OCI-M2 (cell line): Measurements from ENCODE around the gene CXCR3.
"Not testable (repeated sequence)": the region's sequence is repeated elsewhere in the genome, so short reads cannot be mapped to it uniquely, and the experiment has no call there.

ENCODE experiments used
- DNase-seq: peaks from one replicate; lab custom pipeline; 2025; ENCODE audit not compliant: unreplicated experiment; lab: John Stamatoyannopoulos, UW

The CXCR3 gene

DNA sequence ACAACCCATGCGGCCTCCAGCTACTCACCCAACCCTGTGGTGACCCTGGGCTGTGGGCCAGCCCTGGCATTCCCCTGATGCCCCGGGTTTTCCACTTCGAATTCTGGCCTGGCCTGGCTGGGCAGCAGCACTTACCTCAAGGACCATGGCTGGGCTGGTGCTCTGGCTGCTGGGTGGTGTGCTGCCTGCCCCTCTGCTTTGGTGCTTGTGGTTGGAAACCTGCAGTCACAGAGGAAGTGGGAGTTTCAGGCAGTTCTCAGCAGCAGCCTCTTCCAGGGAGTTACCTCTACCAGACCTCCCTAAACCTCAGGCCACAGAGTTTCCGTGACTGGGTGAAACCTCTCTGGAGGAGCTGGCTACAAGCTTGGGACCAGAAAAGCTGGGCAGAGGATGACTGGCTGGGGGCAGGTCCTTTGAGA is at the start of gene CXCR3:
CXCR3 (minus strand) TSS at position 209 of the 419 bp plus-strand sequence; CDS start at position 147, 62 bp downstream.
- no peak for DNase-seq

DNA sequence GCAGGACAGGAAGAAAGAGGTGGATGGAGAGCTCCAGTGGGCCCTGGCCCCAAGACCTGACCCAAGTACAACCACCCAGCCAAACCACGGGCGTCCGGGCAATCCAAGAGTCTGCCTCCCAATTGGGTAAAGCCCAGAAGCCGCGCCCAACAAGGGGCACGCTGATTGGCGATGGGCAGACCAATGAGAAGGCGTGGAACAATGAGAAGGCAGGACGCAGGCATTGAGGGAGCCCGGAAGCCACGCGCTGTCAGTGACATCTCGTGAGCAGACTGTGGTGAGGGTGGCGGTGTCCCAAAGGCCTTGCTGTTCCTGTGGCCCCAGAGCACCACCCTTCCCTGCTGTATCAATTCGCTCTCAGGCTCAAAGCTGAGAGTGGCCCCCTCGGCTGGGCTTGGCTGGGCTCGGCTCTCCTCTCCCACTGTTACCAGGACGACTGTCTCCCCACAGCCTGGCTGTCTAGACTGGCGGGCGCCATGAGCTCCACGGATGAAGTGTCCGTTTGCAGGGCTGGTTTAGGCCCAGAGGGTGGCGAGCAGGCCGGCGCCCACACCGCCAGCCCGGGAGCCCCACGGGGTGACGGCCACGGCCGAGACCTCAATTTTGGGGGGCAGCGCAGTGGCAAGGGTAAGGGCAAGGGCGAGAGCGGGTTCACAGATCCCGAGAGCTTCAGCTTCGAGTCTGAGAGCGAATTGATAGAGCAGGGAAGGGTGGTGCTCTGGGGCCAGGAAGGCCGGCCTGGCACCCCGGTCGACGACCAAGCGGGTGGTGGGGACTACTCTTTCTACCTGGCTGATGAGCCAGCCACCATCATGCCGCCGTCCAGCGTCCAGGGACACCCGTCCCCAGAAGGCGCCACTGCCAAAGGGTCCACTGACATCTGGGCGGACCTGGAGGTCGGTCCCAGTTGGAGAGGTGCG is 49.3 kb upstream of the CXCR3 start, which contains the start of gene LOC101059915:
LOC101059915 (plus strand) TSS at position 219 of the 920 bp plus-strand sequence.
- DNase-seq, result no peak

DNA sequence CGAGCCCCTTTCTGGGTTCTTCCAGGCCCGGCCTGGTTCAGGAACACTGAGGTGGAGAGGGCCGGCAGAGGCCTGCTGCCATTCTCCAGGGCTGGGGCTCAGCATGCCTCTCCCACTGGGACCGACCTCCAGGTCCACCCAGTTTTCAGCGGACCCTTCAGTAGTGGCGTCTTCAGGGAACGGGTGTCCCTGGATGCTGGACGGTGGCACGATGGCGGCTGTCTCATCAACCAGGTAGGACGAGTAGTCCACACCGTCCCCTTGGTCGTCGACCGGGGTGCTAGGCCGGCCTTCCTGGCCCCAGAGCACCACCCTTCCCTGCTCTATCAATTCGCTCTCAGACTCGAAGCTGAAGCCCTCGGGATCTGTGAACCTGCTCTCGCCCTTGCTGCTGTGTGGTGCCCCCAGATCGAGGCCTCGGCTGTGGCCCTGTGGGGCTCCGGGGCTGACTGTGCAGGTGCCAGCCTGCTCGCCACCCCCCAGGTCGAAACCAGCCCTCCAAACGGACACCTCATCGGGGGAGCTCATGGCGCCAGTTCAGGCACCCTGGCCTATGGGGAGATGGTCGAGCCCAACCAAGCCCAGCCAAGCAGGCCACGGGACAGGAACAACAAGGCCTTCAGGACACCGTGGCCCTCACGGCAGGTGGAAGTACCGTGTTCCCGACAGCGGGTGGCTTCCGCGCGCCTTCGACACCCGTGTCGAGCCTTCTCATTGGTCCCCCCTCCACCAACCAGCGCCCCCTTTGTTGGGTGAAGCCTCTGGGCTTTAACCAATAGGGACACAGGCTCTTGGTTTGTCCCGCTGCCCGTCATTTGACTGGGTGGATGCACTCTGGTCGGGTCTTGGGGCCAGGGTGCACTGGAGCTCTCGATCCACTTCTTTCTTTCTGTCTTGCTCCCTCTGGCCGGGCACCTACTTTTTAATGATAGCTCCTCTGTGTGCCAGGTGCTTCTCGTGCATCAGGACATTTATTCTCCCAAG is 48.2 kb upstream of the CXCR3 start:
- DNase-seq, result no peak

DNA sequence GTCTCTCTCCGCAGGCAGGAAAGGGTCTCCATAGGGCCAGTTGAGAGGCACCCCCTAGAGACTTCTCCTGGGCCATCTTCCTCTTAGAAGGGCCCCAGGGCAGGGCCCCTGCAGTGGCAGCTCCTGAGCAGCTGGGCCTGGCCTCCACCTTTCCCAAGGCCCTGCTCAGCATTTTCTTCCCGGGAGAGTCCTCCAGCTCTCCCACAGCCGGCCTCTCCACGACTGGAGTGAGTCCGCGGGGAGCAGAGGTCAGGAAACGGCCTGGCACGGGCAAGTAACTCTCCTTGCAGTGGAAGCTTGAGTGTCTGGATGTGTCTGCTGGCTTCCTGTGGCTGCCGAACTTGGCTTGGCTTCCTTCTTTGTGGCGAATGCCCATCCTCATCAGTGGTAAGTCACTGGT is 47.4 kb upstream of the CXCR3 start:
- DNase-seq, result no peak

DNA sequence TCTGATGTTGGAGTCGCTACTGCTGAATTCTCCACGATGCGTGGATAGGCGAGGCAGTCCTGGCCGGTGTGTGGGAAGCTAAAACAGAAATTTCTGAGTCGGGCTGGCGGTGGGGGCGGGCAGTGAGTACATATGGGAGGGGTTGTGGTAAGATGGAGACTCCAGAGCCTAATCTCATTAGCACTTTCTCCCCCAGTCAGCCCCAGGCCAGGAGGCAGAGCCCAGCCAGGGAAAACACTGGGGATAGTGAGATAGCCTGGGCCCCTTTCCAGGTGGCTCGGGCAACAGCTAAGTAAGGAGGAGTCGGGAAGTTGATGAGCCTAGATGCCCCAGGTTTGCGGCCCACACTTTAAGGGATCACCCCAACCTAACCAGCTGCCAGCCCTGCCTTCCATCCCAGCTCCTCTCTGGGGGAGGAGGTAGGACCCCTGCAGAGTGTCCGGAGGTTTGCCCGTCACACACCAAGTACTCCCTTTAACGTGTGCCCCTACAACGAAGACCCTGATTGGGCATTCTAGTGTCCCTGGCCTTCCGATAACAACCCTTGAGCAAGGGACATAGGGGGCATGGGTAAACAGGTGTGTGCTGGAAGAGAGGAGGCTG is 46.7 kb upstream of the CXCR3 start:
- DNase-seq, result no peak

DNA sequence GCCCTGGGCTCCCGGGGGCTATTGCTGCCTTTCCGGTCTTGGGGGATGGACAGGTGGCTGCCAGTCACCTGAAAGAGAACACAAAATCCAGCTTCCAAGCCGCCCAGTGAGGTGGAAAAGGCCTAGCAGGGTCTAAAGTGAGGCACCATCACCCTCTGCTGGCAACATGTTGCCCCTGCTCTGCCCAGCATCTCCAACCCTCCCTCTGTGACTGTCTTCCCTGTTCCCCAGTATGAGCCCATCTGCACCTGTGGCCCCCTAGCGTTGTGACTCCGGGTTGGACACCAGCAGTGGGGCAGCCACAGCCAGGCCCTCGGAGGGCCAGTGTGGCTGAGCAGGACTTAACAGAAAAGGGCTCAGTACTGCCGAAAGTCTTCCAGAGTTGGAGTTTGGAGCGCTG is 45.9 kb upstream of the CXCR3 start:
- not testable (repeated sequence) for DNase-seq

DNA sequence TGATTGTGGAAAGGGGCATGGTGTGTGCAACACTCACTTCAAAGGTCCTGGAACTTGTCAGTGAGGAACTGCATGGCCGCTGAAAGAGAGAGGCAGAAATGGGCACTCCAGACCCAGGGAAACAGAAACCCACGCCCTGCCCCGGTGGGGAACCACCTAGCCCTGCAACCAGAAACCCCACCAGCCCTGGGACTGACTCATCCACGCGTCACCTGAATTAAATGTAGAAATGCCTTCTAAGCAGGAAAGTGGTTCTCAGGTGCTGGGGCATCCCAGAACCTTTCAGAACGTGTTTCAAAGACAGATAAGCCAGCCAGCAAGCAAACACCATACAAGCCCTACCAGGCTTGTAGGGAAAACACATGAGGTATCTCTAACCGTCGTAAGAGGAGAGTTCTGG is 44.9 kb upstream of the CXCR3 start:
- not testable (repeated sequence) for DNase-seq

DNA sequence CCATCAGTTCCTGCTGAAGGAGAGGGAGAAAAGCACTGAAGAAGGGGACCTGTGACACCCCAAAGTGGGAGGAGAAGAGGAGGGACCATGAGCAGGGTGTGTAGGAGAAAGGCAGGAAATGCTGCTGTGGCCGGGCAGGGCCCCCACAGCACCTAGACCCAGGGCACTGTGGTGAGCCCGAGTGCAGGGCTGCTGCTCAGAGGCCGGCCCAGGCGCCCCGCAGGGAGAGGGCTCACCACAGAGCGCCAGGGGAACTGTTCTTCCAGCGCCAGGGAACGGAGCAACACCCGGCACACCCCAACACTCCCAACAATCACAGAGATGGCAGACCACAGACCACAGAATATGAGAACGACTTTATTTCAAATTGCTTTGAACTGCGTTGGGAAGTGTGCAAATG is 44.3 kb upstream of the CXCR3 start:
- not testable (repeated sequence) for DNase-seq

DNA sequence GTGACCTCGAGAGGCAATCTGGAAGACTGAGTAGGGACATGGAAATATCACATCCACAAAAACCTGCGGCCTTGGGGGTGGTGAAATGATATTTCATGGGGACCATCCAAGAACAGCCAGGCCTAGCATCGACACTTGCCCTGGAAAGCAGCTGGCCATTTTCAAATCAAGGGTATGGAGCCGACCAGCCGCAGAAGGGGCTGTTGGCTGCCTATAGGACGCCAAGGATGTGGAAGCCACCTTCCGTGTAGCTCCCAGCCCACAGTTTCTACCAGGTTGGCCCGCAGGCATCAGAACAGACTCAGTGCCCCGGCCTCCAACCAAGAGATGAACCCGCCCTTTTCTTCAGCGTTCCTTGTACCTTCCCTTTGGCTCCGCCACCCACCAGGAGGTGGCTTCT is 43.6 kb upstream of the CXCR3 start:
- DNase-seq, result no peak

GRCh38 chrX:71660562-71661416 is 42.5 kb upstream of the CXCR3 start:
- DNase-seq, result no peak

GRCh38 chrX:71659959-71660358 is 41.6 kb upstream of the CXCR3 start:
- no peak for DNase-seq

GRCh38 chrX:71659342-71659741 is 41.0 kb upstream of the CXCR3 start:
- no peak for DNase-seq

DNA sequence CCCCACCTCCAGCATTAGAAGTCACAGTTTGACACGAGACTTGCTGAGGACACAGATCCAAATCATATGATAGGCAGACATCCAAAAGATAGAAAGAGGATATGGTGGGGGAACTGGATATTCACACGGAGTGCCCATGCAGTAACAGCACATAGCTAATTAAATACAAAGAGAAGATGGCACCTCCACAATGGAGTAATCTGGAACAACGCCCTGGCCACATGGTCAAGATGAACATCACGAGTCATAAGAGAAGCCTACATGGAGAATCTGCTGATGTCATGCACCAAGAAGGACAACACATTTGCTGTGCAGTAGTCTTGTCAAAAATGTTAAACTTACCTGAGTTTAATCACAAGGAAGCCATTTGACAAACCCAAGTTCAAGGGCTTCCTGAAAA is 39.0 kb upstream of the CXCR3 start:
- DNase-seq, result no peak

- no peak for DNase-seq
Observed at GRCh38 chrX:71653344-71653743, 35.0 kb upstream of the CXCR3 start.

- DNase-seq, result peak; percentile 1
Observed at GRCh38 chrX:71652405-71652804, 34.1 kb upstream of the CXCR3 start.

DNA sequence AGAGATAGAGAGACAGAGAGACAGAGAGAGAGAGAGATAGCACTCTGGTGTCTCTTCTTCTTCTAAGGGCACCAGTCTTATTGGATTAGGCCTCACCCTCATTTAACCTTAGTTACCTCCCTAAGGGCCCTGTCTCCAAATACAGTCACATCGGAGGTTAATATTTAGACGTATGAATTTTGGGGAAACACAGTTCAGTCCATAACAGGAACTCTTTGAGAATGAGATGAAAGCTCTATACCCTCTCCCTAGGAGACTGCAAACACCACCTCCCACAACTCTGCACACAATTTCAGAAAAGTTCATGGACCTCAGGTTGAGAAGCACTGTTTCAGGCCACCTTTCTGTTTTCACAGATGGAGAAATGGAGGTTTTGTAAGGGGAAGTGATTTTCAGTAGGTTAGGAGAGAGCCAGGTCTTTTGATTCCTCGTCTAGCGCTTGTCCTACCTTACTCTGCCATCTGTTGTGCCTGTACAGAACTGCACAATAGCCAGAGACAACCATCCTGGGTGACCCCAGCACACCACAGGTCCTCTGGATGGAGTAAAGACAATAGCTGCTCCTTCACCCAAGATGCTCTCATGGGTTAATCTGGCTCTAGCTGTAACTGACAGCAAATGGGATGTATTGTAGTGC is 32.1 kb upstream of the CXCR3 start:
- DNase-seq, result no peak

DNA sequence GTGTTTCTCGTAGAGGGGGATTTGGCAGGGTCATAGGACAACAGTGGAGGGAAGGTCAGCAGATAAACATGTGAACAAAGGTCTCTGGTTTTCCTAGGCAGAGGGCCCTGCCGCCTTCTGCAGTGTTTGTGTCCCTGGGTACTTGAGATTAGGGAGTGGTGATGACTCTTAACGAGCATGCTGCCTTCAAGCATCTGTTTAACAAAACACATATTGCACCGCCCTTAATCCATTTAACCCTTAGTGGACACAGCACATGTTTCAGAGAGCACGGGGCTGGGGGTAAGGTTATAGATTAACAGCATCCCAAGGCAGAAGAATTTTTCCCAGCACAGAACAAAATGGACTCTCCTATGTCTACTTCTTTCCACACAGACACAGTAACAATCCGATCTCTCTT is 26.1 kb upstream of the CXCR3 start:
- DNase-seq, result not testable (repeated sequence)

- DNase-seq, result no peak
Observed at GRCh38 chrX:71640002-71640401, 21.7 kb upstream of the CXCR3 start.

GRCh38 chrX:71638409-71638808 is 20.1 kb upstream of the CXCR3 start:
- DNase-seq, result no peak

GRCh38 chrX:71637848-71638247 is 19.5 kb upstream of the CXCR3 start:
- DNase-seq, result no peak
